Gastrocnemius medialis (tissue), 4 donors: ENCODE measurements around the gene NEO1.

ENCODE experiments used
- POLR2A ChIP-seq, 2 donors: fragments of 450-650 bp; IDR thresholded peaks; one replicate each; pipeline ENCODE4 v1.6.1; 2017; ENCODE audit warnings: antibody characterized with exemption in 2 of 2, mild to moderate bottlenecking in 2 of 2, moderate library complexity in 2 of 2
- TF ChIP-seq, protein P1 (sequence below), 5 experiments: fragments of 450-650 bp in 3 of 5; fragments of 200-600 bp in 2 of 5; sonication (generic) in 2 of 5; IDR thresholded peaks in 4 of 5; conservative IDR thresholded peaks in 1 of 5; 1 replicate in 4 of 5; 2 replicates in 1 of 5; pipeline ENCODE4 v1.5.1; 2016 to 2019; ENCODE audit warnings: antibody characterized with exemption in 5 of 5, mild to moderate bottlenecking in 3 of 5, moderate library complexity in 3 of 5

DNA sequence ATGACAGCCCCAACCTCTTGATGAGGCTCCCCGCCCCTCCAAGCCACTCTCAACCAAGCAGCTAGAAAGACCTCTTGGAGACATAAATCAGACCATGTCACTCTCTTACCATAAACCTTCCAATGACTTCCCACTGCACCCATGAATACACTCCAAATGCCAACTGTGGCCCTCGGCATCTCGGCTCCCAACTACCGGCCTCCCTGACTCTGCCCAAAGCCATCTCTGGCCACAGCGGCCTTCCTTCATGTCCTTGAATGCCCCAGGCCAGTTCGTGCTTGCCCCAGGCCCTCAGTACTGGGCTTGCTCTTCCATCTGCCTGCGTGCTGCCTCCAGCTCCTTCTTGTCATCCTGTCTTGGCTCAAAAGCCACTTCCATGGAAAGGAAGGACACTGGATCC is 284.5 kb downstream of the NEO1 start:
- no peak for TF ChIP-seq POLR2A (IDR thresholded peaks at IDR 0.05)
- TF ChIP-seq, protein P1, sequence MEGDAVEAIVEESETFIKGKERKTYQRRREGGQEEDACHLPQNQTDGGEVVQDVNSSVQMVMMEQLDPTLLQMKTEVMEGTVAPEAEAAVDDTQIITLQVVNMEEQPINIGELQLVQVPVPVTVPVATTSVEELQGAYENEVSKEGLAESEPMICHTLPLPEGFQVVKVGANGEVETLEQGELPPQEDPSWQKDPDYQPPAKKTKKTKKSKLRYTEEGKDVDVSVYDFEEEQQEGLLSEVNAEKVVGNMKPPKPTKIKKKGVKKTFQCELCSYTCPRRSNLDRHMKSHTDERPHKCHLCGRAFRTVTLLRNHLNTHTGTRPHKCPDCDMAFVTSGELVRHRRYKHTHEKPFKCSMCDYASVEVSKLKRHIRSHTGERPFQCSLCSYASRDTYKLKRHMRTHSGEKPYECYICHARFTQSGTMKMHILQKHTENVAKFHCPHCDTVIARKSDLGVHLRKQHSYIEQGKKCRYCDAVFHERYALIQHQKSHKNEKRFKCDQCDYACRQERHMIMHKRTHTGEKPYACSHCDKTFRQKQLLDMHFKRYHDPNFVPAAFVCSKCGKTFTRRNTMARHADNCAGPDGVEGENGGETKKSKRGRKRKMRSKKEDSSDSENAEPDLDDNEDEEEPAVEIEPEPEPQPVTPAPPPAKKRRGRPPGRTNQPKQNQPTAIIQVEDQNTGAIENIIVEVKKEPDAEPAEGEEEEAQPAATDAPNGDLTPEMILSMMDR (IDR thresholded peaks at IDR 0.05 in 4 of 5, conservative IDR thresholded peaks at IDR 0.05 in 1 of 5) = no peak
